Skin of body (tissue), 2 donors: ENCODE results near the gene PLBD1. TPM values are rescaled to one million over a fixed set of nuclear protein-coding genes. Genes with fewer than 3 reads are reported as not detected.

Experiments
- DNase-seq: peaks from one replicate; lab custom pipeline; 2025; lab: John Stamatoyannopoulos, UW
- total RNA-seq: library from RNA; depleted of rRNA; stranded (reverse); fragments of >200 nt; gene quantifications from one replicate; pipeline ENCODE4 v1.2.3, GENCODE V29; 2014

Gene PLBD1
- total RNA-seq, 1 donor from 2014 or later = 18.1 TPM

DNA sequence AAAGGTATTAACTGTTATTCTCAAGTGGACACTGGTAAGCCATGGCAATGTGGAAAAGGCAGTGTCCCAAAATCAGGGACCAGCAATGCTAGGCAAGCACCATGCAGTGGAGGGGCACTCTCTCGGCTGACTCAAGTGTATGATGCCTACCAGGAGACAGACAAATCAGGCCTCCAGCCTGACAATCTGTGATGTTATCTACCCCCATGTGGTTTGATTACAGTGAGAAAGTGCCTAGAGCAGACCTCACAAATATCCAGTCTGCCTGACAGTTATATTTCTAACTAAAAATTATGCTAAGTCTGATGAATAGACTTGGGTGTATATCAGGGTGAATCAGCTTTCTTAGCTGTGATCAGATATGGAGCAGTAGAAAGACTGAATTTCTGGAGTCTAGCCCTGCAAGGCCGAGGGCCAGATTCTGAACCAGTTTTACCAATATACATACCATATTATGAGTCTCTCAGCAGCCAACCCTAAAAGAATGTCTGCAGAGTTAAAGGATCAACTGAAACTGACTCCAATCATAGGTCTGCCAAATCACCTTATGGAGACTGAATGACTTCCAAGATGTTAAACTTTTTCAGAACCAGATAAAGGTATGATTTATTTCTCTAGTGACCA is 3.2 kb downstream of the PLBD1 start:
- no peak for DNase-seq

DNA sequence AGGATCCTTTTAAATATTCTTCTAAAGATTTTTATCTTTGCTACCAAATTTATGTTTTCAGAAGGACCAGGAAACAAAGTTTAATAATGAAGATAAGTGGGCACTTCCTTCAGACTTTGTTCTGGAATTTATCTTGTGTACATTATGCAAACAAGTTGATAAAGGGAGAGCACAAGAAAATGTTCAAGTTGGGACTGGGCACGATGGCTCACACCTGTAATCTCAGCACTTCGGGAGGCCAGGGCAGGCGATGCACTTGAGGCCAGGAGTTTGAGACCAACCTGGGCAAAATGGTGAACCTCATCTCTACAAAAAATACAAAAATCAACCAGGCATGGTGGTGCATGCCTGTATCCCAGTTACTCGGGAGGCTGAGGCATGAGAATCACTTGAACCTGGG is 4.6 kb downstream of the PLBD1 start:
- no peak for DNase-seq

DNA sequence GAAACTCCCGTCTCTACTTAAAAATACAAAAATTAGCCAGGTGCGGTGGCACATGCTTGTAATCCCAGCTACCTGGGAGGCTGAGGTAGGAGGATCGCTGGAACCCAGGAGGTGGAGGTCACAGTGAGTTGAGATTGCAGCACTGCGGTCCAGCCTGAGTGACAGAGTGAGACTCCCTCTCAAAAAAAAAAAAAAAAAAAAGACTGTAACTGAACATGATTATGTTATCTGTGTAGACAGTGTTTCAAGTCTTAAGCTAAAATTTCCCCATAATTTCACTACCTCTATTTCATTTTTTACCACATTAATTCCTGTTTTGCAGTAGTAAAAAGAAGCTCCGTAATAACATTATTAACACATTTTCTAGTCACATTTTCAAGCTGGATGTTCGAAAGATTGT is 5.4 kb downstream of the PLBD1 start:
- DNase-seq = no peak

DNA sequence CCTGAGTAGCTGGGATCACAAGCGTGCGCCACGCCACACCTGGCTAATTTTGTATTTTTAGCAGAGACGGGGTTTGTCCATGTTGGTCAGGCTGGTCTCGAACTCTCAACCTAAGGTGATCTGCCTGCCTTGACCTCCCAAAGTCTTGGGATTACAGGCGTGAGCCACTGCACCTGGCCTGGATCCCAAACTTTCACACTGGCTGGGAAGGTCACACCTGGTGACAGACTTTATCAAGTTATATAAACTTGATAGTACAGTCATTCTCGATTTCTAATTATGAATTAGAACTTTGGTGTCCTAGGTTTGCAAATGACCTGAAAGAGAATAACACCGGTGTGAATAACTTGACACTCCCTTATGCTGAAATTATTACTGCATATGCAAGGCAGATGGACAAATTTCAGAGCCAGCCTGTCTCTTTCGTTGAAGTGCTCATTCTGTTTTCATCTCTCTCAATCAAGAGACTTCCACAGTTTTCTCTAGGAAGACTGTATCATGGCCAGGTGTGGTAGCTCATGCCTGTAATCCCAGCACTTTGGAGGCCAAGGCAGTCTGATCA is 5.9 kb downstream of the PLBD1 start:
- no peak for DNase-seq

DNA sequence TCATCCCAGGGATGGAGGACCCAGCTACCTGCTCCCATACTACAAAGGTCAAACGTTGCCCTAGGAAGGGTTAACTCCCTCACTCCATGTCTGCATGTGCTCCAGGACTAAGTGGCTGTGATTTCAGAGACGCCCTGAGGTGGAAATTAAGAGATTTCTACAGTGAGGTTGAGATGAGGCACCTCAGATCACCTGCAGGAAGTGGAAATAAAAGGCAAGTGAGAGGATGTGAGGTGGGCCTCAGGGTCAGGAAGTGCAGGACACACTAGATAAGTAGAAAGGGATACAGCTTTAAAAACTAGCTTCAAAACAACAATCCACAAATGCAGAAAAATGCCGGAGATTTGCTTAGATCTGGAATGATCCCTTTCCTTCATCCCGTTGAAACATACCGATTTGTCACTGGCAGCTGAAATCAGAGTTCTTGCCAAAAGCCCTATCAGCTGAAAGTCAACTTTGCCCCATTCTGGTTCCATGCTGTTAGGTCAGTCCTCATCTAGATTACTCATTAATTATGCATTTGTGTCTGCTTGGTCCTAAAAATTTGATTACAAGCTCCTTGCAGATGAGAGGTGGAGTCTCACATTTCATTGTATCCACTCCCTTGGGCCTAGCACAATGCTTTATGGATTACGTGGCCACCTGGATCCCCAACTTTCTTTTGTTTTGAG is 6.6 kb downstream of the PLBD1 start:
- DNase-seq = no peak

DNA sequence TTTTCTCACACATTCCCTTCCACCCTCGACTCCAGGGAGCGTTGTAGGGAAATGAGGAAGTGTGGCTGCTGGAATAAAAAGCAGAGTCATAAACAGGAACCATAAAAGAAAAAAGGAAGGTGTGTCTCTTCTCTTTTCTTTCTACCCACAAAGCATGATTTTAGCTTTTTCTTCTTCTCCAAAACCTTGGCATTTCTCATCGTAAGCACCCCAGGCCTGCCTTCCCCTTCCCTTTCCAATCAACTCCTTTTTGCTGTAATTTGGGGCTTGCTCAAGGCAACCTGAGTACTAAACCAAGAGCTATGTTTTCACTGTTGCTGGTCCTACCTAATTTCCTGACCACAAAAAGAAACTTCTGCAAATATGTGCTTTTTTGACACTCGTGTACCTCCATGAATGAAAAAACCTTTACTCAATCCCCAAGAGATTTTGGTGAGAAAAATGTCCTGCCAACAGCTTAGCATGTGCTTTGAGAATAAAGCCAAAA is 9.2 kb downstream of the PLBD1 start:
- no peak for DNase-seq

DNA sequence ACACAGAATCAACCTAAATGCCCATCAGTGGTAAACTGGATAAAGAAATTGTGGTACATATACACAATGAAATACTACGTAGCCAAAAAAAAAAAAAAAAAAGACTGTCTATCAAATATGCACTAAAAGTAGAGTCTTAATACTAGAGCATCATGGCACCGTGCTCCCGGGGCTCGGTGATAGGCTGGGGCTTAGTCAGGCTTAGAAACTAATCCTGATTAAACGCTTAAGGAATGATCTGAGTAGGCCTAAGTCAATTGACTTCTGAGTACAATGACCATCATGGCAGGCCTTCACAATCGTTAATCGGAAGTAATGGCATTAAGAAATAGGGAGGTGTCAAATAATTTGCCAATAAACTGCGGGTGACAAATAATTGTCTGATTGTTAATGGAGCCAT is 9.7 kb downstream of the PLBD1 start:
- no peak for DNase-seq

DNA sequence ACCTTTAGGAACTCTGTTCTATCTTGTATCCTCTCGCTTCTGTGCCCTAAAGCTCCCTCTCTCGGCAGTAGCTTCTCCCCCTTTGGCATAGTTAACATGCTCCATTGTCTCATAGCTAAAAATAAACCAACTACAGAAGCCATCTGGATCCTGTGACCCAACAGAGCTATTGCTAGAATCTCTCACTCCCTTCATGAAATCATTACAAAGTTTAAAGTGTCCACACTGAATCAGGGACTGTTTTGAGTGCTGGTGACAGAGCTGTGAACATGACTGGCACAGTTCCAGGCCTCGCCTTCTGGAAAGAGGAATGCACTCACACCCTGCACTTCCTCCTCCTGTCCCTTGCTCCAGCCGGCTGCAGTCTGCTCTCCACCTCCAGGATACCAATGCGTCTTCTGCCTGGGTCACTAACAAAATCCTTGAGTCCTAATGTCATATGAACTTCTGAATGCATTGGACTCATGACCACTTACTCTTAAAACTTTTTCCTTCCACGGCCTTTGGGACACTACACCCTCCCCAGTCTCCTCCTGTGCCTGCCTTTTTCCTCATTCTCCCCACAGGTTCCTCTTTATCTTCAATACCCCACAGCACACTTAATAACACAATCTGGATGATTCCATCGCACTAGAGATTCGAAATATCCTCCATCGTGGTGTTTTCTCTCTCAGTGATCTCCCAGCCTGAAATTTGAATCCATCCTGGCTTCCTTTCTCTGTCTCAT is 13.2 kb downstream of the PLBD1 start:
- peak; percentile 77 for DNase-seq

DNA sequence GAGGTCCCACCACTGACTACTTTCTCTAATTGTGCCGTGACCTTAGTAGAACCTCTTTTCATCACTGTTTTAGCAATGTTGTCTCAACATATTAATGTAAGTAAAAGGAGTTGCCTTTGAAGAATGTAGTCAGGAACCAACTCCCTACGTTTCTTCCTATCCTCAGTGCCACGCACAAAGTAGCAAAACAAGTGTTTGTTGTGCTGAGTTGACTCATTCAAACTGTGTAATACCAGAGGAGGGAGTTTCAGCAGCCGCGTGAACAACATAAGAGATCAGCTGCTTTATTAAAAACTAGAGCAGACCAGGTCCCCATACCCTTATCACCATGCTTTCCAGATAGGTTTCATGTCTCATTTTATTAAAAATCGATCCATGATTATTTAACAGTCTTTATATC is 19.1 kb downstream of the PLBD1 start:
- DNase-seq = no peak

DNA sequence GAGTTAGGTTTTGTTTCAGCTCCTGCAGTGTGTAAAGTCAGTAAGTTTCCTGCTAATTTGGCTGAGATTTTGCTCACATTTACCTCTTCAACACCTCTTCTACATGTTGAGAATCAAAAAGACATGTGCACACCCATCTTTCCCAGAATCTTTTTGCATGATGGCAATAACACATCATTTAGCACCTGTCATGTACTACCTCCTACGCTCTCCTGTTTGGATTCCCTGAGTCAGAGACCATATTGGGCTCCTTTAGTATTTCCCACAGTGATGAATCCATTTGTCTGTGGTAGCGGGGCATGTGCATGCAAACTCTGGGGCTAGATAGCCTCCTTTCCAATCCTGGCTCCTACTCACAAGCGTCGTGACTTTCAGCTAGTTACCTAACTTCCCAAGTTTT is 20.1 kb downstream of the PLBD1 start:
- no peak for DNase-seq

DNA sequence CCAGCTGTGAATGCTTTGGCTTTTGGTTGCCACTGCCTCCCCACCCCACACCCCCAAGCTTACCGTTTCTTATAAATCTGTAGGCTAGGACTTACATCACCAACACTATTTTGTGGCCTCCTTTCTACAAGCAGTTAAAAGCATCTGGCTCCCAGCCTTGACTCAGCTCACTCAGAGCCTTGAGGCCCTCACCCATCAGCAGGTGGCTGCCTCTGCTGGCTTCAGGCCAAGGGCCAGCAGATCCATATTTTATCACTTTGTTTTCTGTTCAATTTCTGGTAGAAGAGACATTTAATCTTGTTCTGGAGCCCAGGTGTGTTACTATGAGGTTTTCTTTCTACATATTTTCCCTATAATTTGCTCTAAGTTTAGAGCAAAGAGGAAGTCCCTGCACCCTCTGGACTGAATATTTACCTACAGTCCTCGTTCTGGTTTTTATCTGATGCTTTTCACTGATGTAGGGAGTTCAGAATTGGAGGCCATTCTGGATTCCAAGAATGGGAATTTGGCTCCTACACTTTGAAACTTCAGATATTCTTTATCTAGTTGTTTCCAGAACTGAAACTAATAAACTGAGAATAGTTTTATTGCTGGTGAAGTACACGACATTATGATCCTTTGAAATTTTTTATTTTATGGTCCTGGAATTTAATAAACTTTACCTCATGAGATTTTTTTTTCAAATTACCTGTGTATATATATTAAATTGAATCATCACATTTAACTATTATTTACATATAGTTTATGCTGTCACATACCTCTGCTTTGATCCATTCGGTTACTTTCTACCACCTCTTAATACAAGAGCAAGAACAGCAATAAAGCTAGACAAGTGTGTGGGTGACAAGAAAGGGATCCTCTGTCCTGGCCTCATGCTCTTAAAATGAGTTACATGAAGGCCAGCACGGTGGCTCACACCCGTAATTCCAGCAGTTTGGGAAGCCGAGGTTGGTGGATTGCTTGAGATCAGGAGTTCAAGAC is 22.2 kb downstream of the PLBD1 start:
- no peak for DNase-seq

DNA sequence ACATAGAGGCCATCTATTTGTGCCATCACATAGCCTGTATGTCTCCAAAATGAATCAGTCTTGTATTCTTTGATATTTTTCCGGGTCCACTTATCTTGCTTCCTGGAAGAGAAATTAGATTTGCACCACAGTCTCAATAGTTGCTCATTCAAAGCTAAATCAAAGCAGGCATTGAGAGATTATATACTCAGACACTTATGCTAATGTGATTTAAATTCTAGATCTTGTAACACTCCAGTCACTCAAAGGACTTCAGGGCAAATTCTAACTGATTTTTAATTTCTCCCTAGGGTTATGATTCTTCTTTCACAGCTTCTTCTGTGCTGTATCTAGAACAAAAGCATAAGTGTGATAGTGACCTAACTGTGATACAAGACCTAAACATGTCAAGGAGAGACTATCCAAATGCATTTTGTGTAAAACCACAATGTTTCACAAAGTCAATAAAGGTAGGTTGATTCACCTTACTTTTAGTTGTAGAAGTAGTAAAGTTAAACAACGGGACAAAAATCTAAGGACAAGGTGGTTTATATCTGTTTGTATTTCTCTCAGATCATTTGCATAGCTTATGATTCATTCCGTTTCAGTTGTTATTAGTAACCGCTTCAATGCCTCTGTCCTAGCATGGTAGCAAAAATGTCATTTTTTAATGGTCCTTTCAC is 26.8 kb downstream of the PLBD1 start:
- DNase-seq = no peak

DNA sequence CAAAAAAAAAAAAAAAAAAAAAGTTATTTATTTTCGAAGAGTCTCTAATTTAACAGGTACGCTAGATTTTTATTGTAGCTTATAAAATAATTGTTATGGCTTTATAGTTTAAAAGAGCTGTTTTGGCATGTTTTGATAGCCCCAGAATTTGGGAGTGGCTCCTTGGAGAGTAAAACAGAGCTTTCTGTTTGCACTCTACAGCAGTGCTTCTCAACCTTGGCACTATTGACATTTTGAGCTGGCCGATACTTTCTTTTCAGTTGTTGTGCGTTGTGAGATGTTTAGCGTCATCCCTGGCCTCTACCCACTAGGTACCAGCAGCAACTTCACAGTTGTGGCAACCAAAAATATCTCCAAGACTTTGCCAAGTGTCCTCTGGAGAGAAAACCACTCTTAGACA is 30.6 kb downstream of the PLBD1 start:
- DNase-seq = no peak

DNA sequence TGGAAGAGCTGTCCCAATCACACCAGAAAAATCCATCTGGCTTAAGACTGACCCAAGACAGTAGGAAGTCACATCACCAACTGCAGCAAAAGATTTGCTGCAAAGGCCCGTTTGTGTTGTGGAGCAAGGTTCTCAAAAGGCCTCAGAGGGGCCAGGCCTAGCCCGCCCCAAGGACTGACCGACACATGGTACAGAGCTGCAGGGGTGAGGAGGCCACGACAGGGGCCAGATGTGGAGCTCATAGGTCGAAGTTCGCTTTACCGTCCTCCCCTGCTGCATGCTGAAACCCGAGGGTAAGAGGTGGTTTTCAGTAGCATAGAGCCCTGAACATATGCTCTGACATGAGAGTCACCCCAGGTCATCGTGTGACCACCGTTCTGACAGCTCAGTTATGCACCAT is 35.5 kb downstream of the PLBD1 start:
- no peak for DNase-seq

DNA sequence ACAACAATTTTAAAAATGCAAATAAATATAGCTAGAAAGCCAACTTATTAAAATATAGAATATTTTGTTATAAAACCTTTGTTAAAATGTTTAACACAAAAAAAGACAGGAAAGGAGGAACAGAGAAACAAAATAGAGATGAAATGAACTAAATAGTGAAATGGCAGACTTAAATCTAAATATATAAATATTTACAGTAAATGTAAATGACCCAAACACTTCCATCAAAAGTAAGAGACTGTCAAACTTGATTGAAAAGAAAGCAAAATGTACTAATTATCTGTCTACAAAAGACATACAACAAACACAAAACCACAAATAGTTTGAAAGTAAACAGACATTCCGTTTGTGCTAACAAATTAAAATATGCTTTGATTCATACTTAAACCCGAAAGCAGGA is 41.7 kb downstream of the PLBD1 start:
- DNase-seq = no peak

DNA sequence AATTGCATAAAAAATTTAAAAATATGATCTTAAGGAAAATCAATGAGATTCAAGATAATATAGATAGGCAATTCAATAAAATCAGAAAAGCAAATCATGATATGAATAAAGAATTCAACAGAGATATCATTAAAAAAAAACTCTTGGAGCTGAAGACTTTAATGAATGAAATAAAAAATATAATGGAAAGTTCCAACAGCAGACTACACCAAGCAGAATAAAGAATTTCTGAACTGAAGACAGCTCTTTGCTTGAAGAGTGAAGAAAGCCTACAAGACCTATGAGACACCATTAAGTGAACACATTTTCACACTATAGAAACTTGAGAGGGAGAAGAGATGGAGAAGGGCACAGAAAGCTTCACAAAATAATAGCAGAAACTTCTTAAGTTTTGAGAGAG is 45.9 kb downstream of the PLBD1 start:
- DNase-seq = no peak

DNA sequence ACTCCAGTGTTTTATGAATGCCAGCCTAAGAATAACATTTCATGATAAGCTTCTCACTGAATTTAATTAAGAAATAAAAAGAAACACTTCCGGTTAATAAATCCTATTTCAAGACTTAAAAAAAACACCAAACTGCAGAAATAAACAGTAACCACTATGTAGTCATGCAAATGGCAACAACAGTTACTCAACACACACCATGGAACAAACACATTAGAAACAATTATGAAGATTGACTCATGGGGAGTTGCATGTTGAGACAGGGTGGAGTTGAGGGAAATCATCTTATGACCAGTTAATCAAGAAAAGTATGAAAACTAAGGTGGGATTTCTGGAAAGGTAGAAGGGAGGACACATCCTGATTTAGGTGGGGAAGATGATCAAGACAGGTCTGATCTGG is 52.7 kb downstream of the PLBD1 start:
- no peak for DNase-seq

DNA sequence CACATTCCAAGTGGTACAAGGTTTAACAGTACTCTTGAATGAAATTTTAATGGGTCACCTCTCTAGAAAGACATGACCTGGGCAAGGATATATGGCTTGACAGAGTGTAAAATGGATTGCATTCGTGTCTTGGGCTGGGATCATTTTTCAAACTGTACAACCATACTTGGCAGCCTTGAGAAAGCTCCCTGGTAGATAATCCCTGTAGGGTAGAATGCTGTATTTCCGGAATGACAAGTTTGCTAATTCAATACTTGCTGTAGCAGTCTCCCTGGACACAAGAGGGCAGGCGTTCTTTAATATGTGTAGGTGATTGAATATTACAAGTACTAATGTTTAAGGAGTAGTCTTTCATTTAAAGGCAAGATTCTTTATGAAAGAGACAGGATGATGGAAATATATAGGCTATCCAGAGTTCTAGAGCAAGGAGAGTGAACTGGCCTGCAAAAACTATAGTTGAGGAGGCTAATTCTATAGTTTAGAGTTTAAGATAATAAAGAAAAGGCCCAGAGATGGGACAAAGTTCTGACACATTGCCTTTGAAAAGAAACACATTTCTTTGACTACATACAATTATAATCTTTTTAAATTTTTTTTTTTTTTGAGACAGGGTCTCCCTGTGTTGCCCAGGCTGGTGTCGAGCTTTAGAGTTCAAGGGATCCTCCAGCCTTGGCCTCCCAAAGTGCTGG is 53.4 kb downstream of the PLBD1 start:
- DNase-seq = peak; percentile 40

DNA sequence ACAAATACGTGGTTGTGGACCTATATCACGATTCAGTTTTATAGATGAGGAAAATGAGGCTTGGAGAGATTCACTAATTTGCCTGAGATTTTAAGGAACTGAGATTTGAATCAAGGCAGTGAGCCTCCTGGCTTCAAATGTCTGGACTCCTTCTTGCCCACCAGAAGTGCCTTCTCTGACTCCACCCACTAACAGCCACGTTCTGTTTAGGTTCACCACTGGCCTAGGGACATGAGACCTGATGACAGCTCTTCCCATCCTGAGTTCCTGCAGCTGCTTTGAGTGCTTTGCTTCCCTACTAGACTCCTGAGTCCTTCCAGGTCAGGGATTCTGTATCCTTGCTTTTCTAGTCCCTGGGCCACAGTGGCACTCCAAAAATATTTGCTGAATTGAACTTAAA is 57.1 kb downstream of the PLBD1 start:
- DNase-seq = no peak
